Measurements from ENCODE around the gene TTC28.

The TTC28 gene

DNA sequence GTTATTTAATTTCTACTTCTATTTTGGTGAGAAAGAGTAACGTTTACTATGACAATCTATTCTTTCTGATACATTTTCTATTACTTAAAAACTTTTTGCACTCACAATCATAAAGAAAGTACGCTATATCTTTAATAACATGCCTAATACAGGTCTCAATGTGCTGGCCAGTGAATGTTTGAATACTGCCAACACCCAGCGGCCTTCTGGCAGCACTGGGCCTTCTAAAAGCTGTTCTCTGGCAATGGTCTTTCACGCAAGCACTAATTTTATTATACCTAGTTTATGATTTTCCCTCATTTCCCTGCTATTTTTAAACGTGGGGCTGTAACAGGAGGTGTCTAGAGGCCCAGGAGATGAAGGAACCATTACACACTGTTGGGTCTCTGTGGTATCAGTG, 410.8 kb downstream of the TTC28 start:
- DNase-seq (ENCODE audit: low spot score) = no peak

DNA sequence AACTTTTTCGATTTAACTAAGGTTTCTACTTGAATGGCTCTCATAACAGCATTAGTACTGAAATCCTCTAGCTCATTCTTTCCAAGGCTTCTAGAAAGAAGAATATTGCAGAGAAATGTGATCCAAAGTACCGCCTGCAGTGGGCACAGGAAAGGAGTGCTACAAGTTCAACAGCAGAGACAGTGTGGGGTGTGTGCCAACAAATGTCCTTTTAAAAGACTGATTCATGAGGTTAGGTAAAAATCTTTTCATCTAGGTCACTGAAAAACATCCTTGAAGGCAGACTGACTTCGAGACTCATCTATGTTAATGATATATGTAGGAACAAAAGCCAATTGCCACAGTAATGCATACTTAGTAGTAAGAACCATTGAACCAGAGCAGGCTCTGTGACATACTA, 411.5 kb downstream of the TTC28 start:
- DNase-seq (ENCODE audit: low spot score) = no peak

DNA sequence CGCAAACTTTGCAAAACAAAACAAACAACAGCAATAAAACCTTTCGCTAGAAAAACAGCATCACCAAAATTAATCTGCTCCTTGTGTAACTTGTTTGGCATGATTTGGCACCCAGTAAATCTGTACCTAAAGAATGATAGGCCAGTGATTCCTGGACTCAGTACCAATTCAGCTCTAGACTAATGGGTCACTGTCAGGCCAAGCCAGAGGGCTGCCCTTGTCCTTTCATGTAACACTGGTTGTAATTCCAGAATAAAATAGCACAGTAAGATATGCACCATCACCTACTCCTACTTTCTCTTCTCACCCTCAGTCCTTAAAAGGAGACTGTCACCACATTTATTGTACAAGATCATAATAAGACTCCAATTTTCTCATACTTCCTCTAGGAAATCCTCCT, 419.0 kb downstream of the TTC28 start:
- no peak for DNase-seq (ENCODE audit: low spot score)

DNA sequence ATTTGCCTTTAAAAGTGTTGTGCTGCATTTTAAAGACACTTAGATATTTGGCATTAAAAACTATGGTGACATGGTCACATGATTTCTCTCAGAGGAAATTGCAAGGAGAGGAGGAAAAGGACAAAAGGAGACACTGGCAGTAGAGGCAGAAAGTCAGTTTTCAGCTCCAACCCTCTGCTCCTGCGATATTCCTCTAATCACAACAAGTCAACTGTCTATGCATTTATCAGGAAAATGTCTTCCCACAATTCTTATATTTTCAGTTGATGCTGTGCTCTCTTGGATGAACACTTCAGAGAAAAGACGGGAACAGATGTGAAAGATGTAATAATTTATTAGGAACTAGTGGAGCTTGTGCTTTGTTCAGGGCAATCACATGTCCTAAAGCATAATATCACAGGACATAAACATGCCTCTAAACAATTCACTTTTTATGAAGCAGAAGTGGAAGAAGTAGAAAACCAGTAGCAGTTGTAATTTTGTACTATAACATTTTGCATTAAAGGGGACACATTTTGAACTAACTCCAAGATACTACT, 419.8 kb downstream of the TTC28 start:
- DNase-seq (ENCODE audit: low spot score) = no peak

DNA sequence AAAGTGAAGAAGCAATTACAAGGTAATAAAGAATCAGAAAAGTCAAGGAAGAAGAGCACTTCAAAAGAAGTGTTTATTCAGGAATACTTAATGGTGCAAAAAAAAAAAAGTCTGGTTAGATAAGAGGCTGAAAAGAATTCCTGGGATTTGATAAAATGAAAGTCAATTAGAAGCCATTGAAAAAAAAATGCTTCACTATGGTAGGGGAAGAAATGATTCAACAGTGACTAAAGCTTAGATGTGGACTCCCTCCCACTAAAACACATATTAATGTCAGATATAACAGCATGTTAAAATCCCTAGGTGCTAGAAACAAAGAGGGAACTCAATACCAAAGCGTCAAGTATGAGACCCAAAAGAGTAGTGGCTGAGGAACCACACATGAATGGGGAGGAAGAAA, 425.2 kb downstream of the TTC28 start:
- no peak for DNase-seq (ENCODE audit: low spot score)

DNA sequence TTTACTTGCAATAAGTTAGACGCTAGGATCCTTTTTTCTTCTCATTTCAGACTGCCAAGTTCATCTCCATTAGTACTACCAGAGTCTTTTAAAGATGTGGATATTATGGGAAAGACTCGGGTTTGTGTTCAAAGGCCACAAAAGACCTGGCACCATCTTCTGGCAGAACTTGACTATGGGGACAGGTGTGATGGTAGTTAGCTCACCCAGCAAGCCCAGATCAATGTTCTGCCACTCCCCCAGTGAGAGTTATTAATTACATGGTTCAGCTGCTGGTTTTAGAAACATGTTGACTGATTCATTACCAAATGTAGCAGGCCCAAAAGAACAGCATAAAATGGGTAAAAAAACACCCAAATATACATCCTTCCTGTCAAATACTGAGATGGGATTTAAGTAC, 427.1 kb downstream of the TTC28 start:
- no peak for DNase-seq (ENCODE audit: low spot score)

DNA sequence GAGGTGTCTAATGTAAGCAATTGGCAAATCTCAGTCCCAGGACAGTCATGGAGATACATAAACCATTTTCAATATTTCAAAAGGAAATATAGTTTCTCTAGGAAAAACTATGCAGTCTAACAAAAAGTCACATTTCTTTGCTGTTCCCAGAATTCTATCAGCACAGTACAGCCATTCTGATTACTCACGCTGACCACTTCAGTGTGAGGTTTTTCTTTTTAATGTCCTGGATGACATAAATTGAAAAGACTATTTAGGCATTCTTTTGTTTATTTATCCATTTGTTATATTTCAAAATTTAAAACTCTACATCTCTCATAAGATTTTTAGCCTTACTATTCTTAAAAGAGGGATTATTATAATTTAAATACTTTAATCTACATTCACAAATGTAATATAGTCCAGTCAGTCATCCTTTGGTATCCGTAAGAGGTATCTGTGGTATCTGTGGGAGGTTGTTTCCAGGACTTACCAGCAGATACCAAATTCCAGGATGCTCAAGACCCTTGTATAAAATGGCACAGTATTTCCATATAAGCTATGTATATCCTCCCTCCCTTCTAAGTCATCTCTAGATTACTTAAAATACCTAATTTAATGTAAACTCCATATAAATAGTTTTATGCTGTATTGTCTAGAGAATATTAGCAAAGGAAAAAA, 429.5 kb downstream of the TTC28 start:
- DNase-seq (ENCODE audit: low spot score) = no peak

DNA sequence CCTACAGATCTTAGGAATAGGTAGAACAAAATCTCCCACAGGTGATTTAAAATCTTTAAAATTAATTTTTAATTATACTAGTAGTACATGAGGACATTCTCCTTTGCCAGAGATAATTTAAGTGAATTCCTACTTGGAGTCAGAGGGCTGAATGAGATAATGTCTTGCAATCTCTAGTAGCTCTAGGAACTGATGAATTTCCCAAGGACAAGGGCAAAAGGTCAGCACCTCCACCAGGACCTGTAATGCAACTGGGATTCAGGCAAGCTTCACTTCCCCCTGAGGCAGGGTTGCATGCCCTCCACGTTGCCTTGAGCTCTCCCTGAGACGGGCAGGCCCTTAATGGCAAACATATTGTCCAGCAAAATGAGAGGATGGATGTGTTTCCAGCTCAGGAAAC, 430.2 kb downstream of the TTC28 start:
- no peak for DNase-seq (ENCODE audit: low spot score)

DNA sequence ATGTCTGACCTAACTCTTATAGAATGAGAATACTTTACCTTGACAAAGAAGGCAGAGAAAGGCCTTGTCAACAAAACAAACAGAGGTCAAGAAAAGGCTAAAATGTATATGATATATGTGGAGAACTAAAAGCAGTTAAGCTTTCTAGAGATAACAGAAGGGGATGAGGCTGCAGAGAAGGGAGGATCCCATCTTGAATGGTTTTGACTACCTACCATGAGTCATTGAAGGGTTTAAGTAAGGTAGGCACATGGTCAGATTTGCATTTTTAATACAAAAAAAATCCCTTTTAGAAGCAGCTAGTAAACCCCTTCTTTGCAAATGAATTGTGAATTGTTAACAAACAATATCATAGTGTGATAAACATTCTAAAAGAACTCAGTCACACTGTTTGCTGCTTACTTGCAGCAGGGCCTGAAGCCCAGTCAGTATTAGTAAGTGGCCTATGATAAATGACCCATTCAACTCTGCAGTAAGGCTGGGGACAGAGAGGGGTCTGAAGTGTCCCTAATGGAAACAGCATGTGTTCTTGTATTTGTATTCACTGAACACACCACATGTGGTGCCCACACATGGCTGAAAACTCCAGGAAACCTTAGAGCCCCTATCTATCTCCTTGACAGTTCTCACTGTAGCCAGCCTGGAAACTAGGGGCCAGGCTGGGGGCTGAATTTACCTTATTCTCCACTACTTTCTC, 431.8 kb downstream of the TTC28 start:
- DNase-seq (ENCODE audit: low spot score) = no peak

DNA sequence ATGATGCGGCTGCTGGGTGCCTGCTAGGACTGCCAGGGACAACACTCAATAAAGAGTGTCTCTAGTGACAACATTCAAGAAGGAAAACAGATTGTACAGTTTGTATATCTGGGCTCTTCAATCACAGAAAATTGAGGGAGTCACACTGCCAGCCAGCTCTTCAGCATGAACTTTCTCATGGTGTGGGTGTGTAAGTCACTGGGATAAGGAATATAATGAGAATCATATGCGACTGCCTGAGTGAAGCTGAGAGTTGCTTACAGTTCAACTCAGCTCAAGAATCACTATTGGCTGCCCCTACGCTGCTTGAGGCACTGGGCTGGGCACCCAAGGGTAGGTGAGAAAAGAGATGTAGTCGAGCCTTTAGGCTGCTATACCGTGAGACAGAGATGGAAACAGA, 432.5 kb downstream of the TTC28 start:
- no peak for DNase-seq (ENCODE audit: low spot score)

DNA sequence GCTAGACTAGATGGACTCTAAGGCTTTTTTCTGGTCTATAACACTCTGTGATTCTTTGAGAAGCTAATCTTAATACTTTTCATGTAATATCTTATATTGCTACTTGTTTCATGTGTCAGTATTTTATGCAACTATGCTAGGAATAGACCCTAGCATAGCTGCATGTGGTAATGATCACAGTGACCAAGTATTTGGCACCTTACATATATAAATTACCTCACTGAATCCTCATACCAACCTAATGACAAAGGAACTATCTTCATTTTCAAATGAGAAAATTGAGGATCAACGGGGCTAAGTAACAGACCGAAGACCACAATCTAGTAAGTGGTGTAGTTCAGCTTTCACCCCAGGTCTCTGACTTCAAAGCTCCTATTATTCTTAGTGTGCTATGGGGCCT, 433.2 kb downstream of the TTC28 start:
- no peak for DNase-seq (ENCODE audit: low spot score)

DNA sequence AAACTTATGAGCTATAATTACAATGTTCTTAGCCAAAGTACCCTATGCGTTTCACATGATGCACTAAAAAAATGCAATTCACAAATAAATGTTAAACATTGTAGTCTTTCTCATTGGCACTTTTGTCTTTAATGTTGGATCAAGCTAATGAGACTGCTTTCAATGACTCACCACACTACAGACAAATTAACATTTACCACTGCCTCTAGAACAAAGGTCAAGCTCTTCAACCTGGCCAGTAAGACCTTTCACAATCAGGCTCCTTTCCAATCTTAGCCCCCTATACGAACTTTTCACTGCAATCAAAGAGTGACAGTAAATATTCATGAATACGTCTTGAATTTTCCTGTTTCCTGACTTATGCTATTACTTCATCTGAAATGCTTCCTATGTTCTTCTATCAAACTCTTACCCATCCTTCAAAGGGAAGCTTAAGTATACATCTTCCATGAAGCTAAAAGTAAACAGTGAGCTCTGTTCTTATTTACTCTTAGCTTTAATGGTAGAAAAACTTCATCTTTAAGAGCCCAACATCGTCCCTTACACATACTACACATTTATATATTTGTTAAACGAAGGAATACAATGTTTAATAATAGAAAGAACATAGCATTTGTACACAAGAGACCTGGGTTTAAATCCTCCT, 433.9 kb downstream of the TTC28 start:
- DNase-seq (ENCODE audit: low spot score) = no peak

DNA sequence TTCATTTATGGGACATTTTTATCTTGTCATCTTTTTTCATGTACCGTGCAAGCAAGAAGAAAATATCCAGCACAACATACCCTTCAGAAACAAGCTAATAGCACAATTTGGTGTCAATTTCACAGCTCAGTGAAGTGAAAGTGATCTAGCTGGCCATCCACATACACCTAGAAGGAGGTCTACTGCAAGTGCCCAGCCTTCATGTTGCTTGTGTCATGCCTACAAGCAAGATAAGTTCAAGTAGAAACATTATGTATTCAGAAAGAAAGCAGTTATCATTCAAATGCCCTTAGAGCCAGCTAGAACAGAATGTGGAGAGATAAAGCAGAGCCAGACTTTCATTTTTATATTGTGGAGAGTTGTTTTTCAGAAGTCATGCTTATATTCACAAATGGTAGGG, 434.9 kb downstream of the TTC28 start:
- no peak for DNase-seq (ENCODE audit: low spot score)

DNA sequence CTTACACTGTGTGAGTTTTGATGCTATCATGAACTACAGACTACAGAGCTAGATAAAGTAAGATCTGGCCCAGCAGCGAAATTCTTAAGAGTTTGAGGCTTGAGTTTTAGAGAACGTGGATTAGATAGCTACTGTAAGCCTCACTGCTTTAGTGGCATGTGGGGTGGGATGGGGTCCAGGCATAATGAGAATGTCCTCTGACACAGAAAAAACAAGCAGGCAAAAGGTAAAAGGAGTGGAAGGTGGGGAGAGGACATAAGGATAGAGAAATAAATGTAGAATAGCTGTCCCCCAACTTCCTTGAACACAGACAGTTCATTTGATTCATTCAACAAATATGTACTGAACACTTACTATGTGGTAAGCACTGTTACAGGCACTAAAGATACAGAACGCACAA, 436.1 kb downstream of the TTC28 start:
- no peak for DNase-seq (ENCODE audit: low spot score)

DNA sequence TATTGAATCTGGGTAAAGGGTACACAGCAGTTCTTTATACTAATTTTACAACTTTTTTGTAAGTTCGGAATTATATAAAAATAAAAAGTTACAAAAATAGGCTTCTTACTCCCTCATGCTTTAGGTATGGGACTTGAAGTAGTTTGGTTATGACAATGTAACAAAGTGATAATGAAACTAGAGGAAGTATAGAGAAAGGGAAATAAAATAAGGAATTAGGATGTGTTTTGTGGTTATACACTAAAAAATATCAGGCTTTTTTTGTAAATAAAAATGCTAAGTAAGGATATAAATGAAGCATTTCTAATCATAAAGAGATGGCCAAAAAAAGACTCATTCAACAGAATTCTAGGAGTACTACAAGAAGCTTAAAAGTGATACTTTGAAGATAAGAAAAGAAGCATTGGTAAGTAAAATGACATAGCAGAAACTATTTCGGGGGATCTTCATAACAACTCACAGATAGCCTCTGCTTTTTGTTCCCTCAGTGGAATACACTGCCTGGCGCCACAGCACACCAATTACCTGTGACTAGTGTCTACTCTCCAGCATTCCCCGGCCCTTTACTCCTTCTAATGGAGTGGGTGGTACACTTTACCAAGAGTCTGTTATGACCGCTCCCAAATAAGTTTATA, 437.9 kb downstream of the TTC28 start:
- no peak for DNase-seq (ENCODE audit: low spot score)

DNA sequence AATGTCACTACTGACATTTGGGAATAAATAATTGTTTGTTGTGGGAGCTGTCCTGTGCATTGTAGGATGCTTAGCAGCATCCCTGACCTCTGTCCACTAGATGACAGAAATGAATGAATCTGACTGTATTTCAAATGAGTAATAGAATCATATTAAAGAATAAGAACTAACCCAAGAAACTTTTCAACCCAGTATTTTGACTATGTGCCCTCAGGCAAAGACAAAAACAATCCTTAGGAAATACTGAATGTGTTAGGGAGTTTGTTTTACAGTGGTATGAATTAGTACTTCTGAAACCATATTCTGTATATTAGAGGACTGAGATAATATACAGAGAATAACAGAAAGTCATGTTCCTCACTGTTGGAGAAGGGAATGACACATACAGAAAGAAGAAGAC, 439.7 kb downstream of the TTC28 start:
- DNase-seq (ENCODE audit: low spot score) = no peak

DNA sequence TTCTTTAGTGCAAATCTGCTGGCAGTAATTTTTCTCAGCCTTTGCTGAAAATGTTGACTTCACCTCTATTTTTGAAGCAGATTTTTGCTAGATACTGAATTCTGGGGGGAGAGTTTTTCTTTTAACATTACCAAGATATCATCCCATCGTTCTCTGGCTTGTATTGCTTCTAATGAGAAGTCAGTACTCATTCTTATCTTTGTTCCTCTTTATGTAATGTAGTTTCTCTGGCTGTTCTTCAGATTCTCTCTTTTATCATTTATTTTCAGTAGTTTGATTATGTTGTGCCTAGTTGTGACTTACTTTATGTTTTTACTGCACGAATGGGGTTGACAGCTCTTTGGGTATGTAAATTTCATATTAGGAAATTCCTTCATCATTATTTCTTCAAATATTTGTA, 441.9 kb downstream of the TTC28 start:
- DNase-seq (ENCODE audit: low spot score) = no peak

DNA sequence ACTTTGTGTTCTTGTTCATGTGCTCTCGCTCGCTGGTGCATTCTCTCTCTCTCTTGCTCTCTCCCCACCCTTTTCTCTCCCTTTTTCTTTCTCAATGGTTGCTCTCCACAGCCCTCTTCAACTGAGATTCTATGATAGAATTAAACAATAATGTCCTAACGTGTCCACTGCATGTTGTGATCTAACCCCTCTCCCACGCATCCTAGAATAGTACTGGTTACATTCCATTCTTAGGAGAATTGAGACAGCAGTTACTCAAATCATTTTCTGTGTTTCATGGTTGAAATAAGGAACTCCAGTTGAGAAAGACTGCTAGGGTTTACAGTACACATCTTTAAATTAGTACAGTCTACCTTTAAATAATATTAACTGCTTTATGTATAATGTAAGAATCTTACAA, 442.5 kb downstream of the TTC28 start:
- no peak for DNase-seq (ENCODE audit: low spot score)

DNA sequence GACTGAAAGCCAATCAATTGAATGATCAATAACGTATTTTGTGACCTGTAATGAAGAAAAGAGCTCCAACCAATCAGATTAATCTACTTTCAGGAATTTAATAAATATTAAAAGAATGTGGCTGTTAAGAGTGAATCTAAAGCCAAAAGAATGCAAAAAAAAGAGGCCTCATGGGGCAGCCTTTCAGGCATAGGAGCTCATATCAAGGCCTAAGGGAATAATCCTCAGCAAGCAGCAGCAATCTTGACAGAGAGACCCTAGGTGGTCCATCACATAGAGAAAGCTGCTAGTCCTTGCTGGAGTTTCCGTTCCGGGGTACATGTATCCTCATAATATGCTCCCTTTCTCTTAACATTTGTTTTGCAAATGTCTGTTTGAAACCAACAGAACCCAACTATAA, 447.4 kb downstream of the TTC28 start:
- DNase-seq (ENCODE audit: low spot score) = no peak

DNA sequence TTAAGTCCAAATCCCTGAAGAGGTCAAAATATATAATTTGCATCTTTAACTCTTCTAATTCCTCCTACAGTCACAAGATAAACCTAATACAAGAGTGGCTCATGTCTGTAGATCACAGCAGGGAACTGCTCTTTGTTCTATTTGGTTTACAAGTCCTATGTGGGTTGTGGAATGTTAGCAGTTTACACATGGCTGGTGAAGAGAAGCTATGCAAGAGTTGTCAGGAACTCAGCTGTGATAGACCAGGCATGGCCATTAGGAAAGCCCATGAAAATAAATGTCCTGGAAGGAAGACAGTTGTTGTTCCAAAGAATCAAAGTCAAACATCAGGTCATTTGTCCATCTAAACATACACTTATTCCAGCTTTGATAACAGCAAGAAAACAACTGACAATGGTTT, 448.2 kb downstream of the TTC28 start:
- peak; percentile 34 for DNase-seq (ENCODE audit: low spot score)

DNA sequence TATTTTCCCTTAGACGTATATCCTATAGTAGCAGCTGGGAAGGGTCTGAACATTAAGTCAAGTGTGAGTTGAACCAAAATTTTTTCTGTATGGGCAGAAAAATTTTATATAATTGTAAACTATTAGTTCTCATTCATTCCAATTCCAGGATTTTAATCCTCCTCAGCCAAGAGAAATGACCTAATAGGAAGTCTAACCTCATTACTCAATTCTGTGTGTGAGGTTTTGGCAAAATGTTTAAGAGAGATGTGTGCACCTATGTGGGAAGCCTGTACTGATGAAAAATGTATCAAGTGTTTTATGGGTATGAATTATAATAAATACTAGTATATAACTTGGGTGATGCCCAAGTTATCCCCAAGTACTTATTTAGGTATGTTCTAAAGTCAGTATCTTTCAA, 449.0 kb downstream of the TTC28 start:
- DNase-seq (ENCODE audit: low spot score) = no peak

DNA sequence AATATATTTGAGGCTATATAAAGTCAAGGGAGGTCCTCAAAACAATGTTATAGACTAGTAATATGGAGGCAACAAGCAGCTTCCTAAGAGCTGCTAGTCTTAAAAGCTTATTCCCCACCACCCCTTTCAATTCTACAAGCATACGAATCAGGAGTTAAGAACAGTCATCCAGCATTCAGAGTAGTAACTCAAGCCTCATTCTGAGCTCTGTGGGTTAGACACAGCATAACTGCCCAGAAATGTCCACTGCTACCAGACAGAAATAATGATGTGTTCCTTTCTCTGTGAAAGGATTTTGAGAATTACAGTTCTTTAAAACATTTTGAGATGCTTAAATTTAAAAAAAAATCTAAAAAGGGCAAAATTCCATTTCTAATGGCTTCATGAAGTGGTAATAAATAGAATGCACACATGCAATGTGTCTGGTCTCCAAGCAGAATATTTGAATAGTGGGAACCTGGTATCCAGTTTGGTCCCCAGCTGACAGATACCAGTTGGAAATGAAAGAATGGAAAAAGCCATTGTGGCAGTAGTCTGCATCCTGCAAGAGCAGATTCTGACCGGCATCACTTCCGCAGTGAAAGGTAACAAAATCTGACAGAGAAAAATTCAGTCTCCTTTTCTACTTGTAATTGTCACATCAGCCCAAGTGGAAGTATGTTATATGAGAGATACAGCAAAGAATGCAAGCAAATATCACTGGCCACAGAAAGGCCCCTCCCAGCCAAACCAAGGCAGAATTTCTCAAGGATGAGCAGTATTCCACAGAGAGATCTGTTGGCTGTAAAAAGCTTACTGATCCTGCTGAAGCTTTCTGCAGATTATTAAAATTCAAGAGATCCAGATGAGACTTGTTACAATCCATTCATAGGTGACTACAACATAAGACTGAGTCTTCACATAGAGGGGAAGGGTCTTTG, 449.8 kb downstream of the TTC28 start:
- no peak for DNase-seq (ENCODE audit: low spot score)
